Skeletal muscle satellite cell (primary cell): Measurements from ENCODE around the gene GNG8.

Experiments
- H3K27me3 ChIP-seq: 2 replicates; pipeline ENCODE4 v1.7.0; 2013; ENCODE audit warnings: low read length; ENCODE audit not compliant: control insufficient read depth, insufficient read depth
- H3K36me3 ChIP-seq: 2 replicates; pipeline ENCODE4 v1.7.0; 2013; ENCODE audit warnings: mild to moderate bottlenecking, control low read depth, low read length; ENCODE audit not compliant: insufficient read depth
- H3K4me1 ChIP-seq: 2 replicates; pipeline ENCODE4 v1.7.0; 2013; ENCODE audit warnings: low read length; ENCODE audit not compliant: control insufficient read depth, insufficient read depth
- H3K4me2 ChIP-seq: 2 replicates; pipeline ENCODE4 v1.7.0; 2013; ENCODE audit warnings: mild to moderate bottlenecking, low read length
- H3K4me3 ChIP-seq: 2 replicates; pipeline ENCODE4 v1.7.0; 2013; ENCODE audit warnings: low read length
- H3K9ac ChIP-seq: 2 replicates; pipeline ENCODE4 v1.7.0; 2013; ENCODE audit warnings: mild to moderate bottlenecking, low read depth, low read length, moderate library complexity
- H3K9me3 ChIP-seq: replicated peaks from 2 replicates; pipeline ENCODE4 v1.7.0; 2013; ENCODE audit warnings: mild to moderate bottlenecking, control low read depth, low read length

Gene GNG8

GRCh38 chr19:46606019-46606418 lies 30.0 kb downstream of the GNG8 start:
- Histone ChIP-seq H3K4me3 (no peak overlapping the region), H3K9ac (no peak overlapping the region), H3K36me3 (peaks cover 59% of the 10 kb centered on the region), H3K27me3 (no peaks in the 10 kb centered on the region), H3K9me3 (no peaks in the 10 kb centered on the region), H3K4me2 (no peak overlapping the region), H3K4me1 (peaks cover 28% of the 10 kb centered on the region)

- Histone ChIP-seq H3K36me3 (peaks cover 54% of the 10 kb centered on the region), H3K4me3 (no peak overlapping the region), H3K4me2 (peak overlapping the region; percentile 42), H3K4me1 (peaks cover 28% of the 10 kb centered on the region), H3K9ac (peak overlapping the region; percentile 15), H3K27me3 (no peaks in the 10 kb centered on the region), H3K9me3 (no peaks in the 10 kb centered on the region)
Measured at GRCh38 chr19:46605356-46605821, 30.6 kb downstream of the GNG8 start.

GRCh38 chr19:46604781-46605355 lies 31.1 kb downstream of the GNG8 start:
- peak overlapping the region; percentile 97 for H3K4me2 ChIP-seq
- H3K36me3 ChIP-seq, result peaks cover 50% of the 10 kb centered on the region
- H3K9ac ChIP-seq, result peak overlapping the region; percentile 15
- no peaks in the 10 kb centered on the region for H3K27me3 ChIP-seq
- H3K9me3 ChIP-seq, result no peaks in the 10 kb centered on the region
- peaks cover 28% of the 10 kb centered on the region for H3K4me1 ChIP-seq
- no peak overlapping the region for H3K4me3 ChIP-seq

- Histone ChIP-seq H3K4me3 (peak overlapping the region; percentile 77), H3K36me3 (peaks cover 39% of the 10 kb centered on the region), H3K4me1 (peaks cover 28% of the 10 kb centered on the region), H3K9ac (peak overlapping the region; percentile 93), H3K27me3 (no peaks in the 10 kb centered on the region), H3K9me3 (no peaks in the 10 kb centered on the region), H3K4me2 (peak overlapping the region; percentile 97)
Measured at GRCh38 chr19:46603752-46604231, 32.2 kb downstream of the GNG8 start.

GRCh38 chr19:46603195-46603637 lies 32.8 kb downstream of the GNG8 start:
- peaks cover 34% of the 10 kb centered on the region for H3K36me3 ChIP-seq
- peak overlapping the region; percentile 77 for H3K4me3 ChIP-seq
- H3K9me3 ChIP-seq, result no peaks in the 10 kb centered on the region
- H3K4me1 ChIP-seq, result peaks cover 28% of the 10 kb centered on the region
- H3K27me3 ChIP-seq, result no peaks in the 10 kb centered on the region
- peak overlapping the region; percentile 93 for H3K9ac ChIP-seq
- peak overlapping the region; percentile 97 for H3K4me2 ChIP-seq

- H3K9ac ChIP-seq, result peak overlapping the region; percentile 93
- H3K4me3 ChIP-seq, result peak overlapping the region; percentile 77
- H3K9me3 ChIP-seq, result no peaks in the 10 kb centered on the region
Measured at GRCh38 chr19:46602392-46603194, 33.4 kb downstream of the GNG8 start.

GRCh38 chr19:46601318-46602224 lies 34.4 kb downstream of the GNG8 start, which contains the start of gene CALM3:
TSS of gene CALM3 (plus strand) at chr19:46601330. CDS start at chr19:46601435, 105 bp downstream.
- Histone ChIP-seq H3K4me2 (peak within 1 kb of the TSS; percentile 97), H3K9me3 (no peaks in the 10 kb centered on the region), H3K27me3 (no peaks in the 10 kb centered on the region), H3K36me3 (peaks cover 17% of the 10 kb centered on the region), H3K4me1 (peaks cover 28% of the 10 kb centered on the region), H3K4me3 (peak within 1 kb of the TSS; percentile 77), H3K9ac (peak within 1 kb of the TSS; percentile 93)

More at GRCh38 chr19:46602392-46603194, 33.4 kb downstream of the GNG8 start:
- peaks cover 27% of the 10 kb centered on the region for H3K36me3 ChIP-seq
- no peaks in the 10 kb centered on the region for H3K27me3 ChIP-seq
- H3K4me1 ChIP-seq, result peaks cover 28% of the 10 kb centered on the region
- H3K4me2 ChIP-seq, result peak overlapping the region; percentile 97

- H3K36me3 ChIP-seq, result peaks cover 8% of the 10 kb centered on the region
- H3K9me3 ChIP-seq, result no peaks in the 10 kb centered on the region
- peak overlapping the region; percentile 93 for H3K9ac ChIP-seq
- H3K4me1 ChIP-seq, result peaks cover 28% of the 10 kb centered on the region
- H3K4me3 ChIP-seq, result peak overlapping the region; percentile 77
- peak overlapping the region; percentile 97 for H3K4me2 ChIP-seq
- H3K27me3 ChIP-seq, result no peaks in the 10 kb centered on the region
Measured at GRCh38 chr19:46600384-46601317, 35.4 kb downstream of the GNG8 start.

- H3K36me3 ChIP-seq, result no peaks in the 10 kb centered on the region
- peak overlapping the region; percentile 77 for H3K4me3 ChIP-seq
- peaks cover 22% of the 10 kb centered on the region for H3K4me1 ChIP-seq
- H3K9ac ChIP-seq, result peak overlapping the region; percentile 93
- peak overlapping the region; percentile 81 for H3K4me2 ChIP-seq
- no peaks in the 10 kb centered on the region for H3K9me3 ChIP-seq
- no peaks in the 10 kb centered on the region for H3K27me3 ChIP-seq
Measured at GRCh38 chr19:46599716-46600373, 36.2 kb downstream of the GNG8 start.

GRCh38 chr19:46598372-46598917 lies 37.6 kb downstream of the GNG8 start:
- no peaks in the 10 kb centered on the region for H3K36me3 ChIP-seq
- H3K9me3 ChIP-seq, result no peaks in the 10 kb centered on the region
- H3K4me1 ChIP-seq, result peaks cover 11% of the 10 kb centered on the region
- no peak overlapping the region for H3K9ac ChIP-seq
- no peak overlapping the region for H3K4me3 ChIP-seq
- H3K4me2 ChIP-seq, result no peak overlapping the region
- no peaks in the 10 kb centered on the region for H3K27me3 ChIP-seq
